ENCODE data around the gene DLAT.
"Not testable (repeated sequence)": the region's sequence is repeated elsewhere in the genome, so short reads cannot be mapped to it uniquely, and the experiment has no call there.

The DLAT gene

DNA sequence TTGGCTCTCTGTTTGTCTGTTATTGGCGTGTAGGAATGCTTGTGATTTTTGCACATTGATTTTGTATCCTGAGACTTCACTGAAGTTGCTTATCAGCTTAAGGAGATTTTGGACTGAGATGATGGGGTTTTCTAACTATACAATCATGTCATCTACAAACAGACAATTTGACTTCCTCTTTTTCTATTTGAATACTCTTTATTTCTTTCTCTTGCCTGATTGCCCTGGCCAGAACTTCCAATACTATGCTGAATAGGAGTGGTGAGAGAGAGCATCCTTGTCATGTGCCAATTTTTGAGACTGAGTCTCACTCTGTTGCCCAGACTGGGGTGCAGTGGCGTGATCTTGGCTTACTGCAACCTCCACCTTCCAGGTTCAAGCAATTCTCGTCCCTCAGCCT is 23.0 kb downstream of the DLAT start:
- H3K36me3 ChIP-seq (replicated peaks), result peaks cover 81% of the 10 kb centered on the region
- H3K4me3 ChIP-seq; DNase-seq (ENCODE audit: low spot score in 2 of 2); H3K27me3 ChIP-seq (ENCODE audit: low read depth); in situ Hi-C loops (cut with MboI; ENCODE audit: low sequenced_read_pairs); H3K4me1 ChIP-seq; H3K9me3 ChIP-seq: not testable (repeated sequence)

- in situ Hi-C loops (cut with MboI; ENCODE audit: low sequenced_read_pairs), result no loop called here
- peaks cover 80% of the 10 kb centered on the region for H3K36me3 ChIP-seq (replicated peaks)
Measured at GRCh38 chr11:112049777-112050176, 24.6 kb downstream of the DLAT start.

DNA sequence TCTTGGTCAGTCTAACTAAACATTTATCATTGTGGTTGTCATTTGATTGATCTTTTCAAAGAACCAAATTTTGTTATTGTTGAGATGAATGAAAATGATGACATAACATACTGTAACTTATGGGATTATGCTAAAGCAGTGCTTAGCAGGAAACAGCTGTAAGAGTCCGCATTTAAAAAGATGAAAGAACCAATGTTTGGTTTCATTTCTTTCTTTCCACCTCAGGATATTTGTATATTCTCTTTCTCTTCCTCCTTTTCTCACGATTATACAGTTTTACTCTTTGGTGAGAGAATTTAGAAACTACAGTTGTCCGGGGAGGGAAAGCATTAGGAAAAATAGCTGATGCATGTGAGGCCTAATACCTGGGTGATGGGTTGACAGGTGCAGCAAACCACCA is 25.5 kb downstream of the DLAT start:
- Histone ChIP-seq H3K4me1 (no peaks in the 10 kb centered on the region), H3K27me3 (ENCODE audit: low read depth) (no peaks in the 10 kb centered on the region), H3K36me3 (replicated peaks) (peaks cover 73% of the 10 kb centered on the region), H3K9me3 (no peaks in the 10 kb centered on the region), H3K4me3 (no peak overlapping the region)
- DNase-seq (ENCODE audit: low spot score in 2 of 2), result no peak
- in situ Hi-C loops (cut with MboI; ENCODE audit: low sequenced_read_pairs), result no loop called here

More at GRCh38 chr11:112049777-112050176, 24.6 kb downstream of the DLAT start:
- Histone ChIP-seq H3K4me1 (no peaks in the 10 kb centered on the region), H3K4me3 (no peak overlapping the region), H3K27me3 (ENCODE audit: low read depth) (no peaks in the 10 kb centered on the region), H3K9me3 (no peaks in the 10 kb centered on the region)
- DNase-seq (ENCODE audit: low spot score in 2 of 2), result no peak

DNA sequence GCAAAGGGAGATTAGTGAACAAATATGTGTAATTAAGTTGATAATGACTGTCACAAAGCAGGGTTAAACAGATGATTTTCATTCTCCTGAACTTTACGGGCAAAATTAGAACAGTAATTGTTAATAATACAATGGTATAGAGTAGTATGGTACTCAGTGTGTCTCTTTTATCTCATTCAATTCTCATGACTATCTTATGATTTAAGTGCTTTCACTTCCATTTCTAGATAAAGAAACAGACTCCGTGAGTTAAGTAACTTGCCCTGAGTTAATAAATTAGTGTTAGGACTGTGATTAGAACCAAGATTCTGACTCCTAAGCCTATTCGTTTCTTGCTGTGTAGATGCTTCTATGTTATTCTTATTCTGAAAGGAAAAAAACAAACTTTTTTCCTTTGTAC is 26.6 kb downstream of the DLAT start:
- DNase-seq (ENCODE audit: low spot score in 2 of 2), result no peak
- Histone ChIP-seq H3K4me3 (no peak overlapping the region), H3K27me3 (ENCODE audit: low read depth) (no peaks in the 10 kb centered on the region), H3K4me1 (no peaks in the 10 kb centered on the region), H3K36me3 (replicated peaks) (peaks cover 75% of the 10 kb centered on the region), H3K9me3 (no peaks in the 10 kb centered on the region)
- in situ Hi-C loops (cut with MboI; ENCODE audit: low sequenced_read_pairs), result no loop called here

DNA sequence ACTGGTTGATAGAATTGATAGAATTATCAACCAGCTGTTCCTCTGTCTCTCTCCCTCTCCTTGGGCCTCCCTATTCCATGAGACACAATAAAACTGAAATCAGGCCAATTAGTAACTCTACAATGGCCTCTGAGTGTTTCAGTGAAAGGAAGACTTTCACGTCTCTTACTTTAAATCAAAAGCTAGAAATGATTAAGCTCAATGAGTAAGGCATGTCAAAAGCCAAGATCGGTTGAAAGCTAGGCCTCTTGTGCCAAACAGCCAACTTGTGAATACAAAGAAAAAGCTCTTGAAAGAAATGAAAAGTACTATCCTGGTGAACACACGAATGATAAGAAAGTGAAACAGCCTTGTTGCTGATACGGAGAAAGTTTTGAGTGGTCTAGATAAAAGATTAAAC is 32.0 kb downstream of the DLAT start:
- Histone ChIP-seq H3K4me1 (no peaks in the 10 kb centered on the region), H3K9me3 (no peaks in the 10 kb centered on the region), H3K4me3 (no peak overlapping the region), H3K36me3 (replicated peaks) (peaks cover 67% of the 10 kb centered on the region), H3K27me3 (ENCODE audit: low read depth) (no peaks in the 10 kb centered on the region)
- DNase-seq (ENCODE audit: low spot score in 2 of 2), result no peak
- in situ Hi-C loops (cut with MboI; ENCODE audit: low sequenced_read_pairs), result no loop called here

GRCh38 chr11:112058103-112058502 is 32.9 kb downstream of the DLAT start:
- no peaks in the 10 kb centered on the region for H3K4me1 ChIP-seq
- peaks cover 68% of the 10 kb centered on the region for H3K36me3 ChIP-seq (replicated peaks)
- H3K4me3 ChIP-seq, result no peak overlapping the region
- no peaks in the 10 kb centered on the region for H3K27me3 ChIP-seq (ENCODE audit: low read depth)
- in situ Hi-C loops (cut with MboI; ENCODE audit: low sequenced_read_pairs), result no loop called here
- no peaks in the 10 kb centered on the region for H3K9me3 ChIP-seq
- no peak for DNase-seq (ENCODE audit: low spot score in 2 of 2)

GRCh38 chr11:112062923-112063322 is 37.7 kb downstream of the DLAT start:
- Histone ChIP-seq H3K4me3 (no peak overlapping the region), H3K9me3 (no peaks in the 10 kb centered on the region), H3K27me3 (ENCODE audit: low read depth) (no peaks in the 10 kb centered on the region), H3K36me3 (replicated peaks) (peaks cover 32% of the 10 kb centered on the region), H3K4me1 (no peaks in the 10 kb centered on the region)
- in situ Hi-C loops (cut with MboI; ENCODE audit: low sequenced_read_pairs), result no loop called here
- no peak for DNase-seq (ENCODE audit: low spot score in 2 of 2)

GRCh38 chr11:112073941-112074811 is 49.0 kb downstream of the DLAT start, which contains the start of the genes NKAPD1 and PIH1D2:
Gene NKAPD1, plus strand, starts transcription at chr11:112074299. Its CDS starts 1,276 bp downstream, at chr11:112075575.
Gene PIH1D2, minus strand, starts transcription at chr11:112074017. Its CDS starts 843 bp downstream, at chr11:112073174.
- H3K9me3 ChIP-seq, result no peaks in the 10 kb centered on the region
- in situ Hi-C loops (cut with MboI; ENCODE audit: low sequenced_read_pairs), result no loop called here
- peak within 1 kb of the TSS; percentile 93 for H3K4me3 ChIP-seq

GRCh38 chr11:112082729-112083128 is 57.5 kb downstream of the DLAT start:
- no peak for DNase-seq (ENCODE audit: low spot score in 2 of 2)
- H3K36me3 ChIP-seq (replicated peaks), result peaks cover 70% of the 10 kb centered on the region
- no peaks in the 10 kb centered on the region for H3K9me3 ChIP-seq
- no peak overlapping the region for H3K4me3 ChIP-seq
- H3K4me1 ChIP-seq, result peaks cover 8% of the 10 kb centered on the region
- no peaks in the 10 kb centered on the region for H3K27me3 ChIP-seq (ENCODE audit: low read depth)
- in situ Hi-C loops (cut with MboI; ENCODE audit: low sequenced_read_pairs), result loop anchor here (10.0 kb wide), 1 partner anchor 208 kb away; the partner anchor contains the start of genes ALG9, CFAP68 and FDXACB1

More at GRCh38 chr11:112073941-112074811, 49.0 kb downstream of the DLAT start, which contains the start of the genes NKAPD1 and PIH1D2:
- Histone ChIP-seq H3K36me3 (replicated peaks) (peaks cover 31% of the 10 kb centered on the region), H3K4me1 (peaks cover 5% of the 10 kb centered on the region; the same call in 1 of the 2 replicates), H3K27me3 (ENCODE audit: low read depth) (no peaks in the 10 kb centered on the region; the same call in 1 of the 2 replicates)
- DNase-seq (ENCODE audit: low spot score in 2 of 2), result peak; percentile 81 to 83

DNA sequence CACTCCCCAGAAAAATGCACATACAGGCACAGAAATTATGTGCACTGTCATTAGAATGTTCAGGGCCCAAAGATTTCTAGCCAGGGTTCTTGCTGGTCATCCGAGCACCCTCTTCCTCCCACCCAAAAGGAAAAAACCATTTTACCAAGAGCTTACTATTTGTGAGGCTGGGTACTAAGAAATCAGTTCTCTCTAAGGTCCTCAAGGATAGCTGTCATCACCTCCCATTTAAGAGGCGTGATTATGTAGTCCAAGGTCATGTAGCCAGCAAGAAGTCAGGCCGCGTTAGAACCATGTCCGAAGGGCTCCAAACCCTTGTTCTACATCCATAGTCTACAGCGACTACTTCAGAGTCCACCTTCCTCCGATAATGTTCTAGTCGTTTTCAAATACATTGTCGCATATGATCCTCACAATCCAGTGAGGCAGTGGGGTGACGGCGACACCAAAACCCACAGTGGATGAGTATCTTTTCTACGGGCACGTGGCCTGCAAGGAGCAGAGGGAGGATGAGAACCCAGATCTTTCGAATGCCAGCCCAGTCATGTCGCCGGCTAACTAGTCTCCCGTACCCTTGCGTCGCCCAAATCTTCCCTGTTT is 60.7 kb downstream of the DLAT start:
- in situ Hi-C loops (cut with MboI; ENCODE audit: low sequenced_read_pairs), result loop anchor here (10.0 kb wide), 1 partner anchor 211 kb away; the partner anchor contains the start of genes ALG9, CFAP68 and FDXACB1
- no peaks in the 10 kb centered on the region for H3K9me3 ChIP-seq
- no peaks in the 10 kb centered on the region for H3K27me3 ChIP-seq (ENCODE audit: low read depth)
- peaks cover 72% of the 10 kb centered on the region for H3K36me3 ChIP-seq (replicated peaks)
- DNase-seq (ENCODE audit: low spot score in 2 of 2), result peak in 1 of 2 experiments; percentile 31
- peak overlapping the region; percentile 74 for H3K4me3 ChIP-seq
- H3K4me1 ChIP-seq, result peaks cover 12% of the 10 kb centered on the region

- H3K4me1 ChIP-seq, result peaks cover 12% of the 10 kb centered on the region
- peak within 1 kb of the TSS; percentile 74 for H3K4me3 ChIP-seq
- no peaks in the 10 kb centered on the region for H3K9me3 ChIP-seq
- in situ Hi-C loops (cut with MboI; ENCODE audit: low sequenced_read_pairs), result loop anchor here (10.0 kb wide), 1 partner anchor 212 kb away; the partner anchor contains the start of genes ALG9, CFAP68 and FDXACB1
- DNase-seq (ENCODE audit: low spot score in 2 of 2), result peak; percentile 90 to 96
- peaks cover 76% of the 10 kb centered on the region for H3K36me3 ChIP-seq (replicated peaks)
- no peaks in the 10 kb centered on the region for H3K27me3 ChIP-seq (ENCODE audit: low read depth)
Measured at GRCh38 chr11:112086422-112087191, 61.4 kb downstream of the DLAT start, which contains the start of the genes SDHD and TIMM8B. Gene SDHD, plus strand, starts transcription at chr11:112086873. Its CDS starts 35 bp downstream, at chr11:112086908. Gene TIMM8B, minus strand, starts transcription at chr11:112086756. Its CDS starts 33 bp downstream, at chr11:112086723.

DNA sequence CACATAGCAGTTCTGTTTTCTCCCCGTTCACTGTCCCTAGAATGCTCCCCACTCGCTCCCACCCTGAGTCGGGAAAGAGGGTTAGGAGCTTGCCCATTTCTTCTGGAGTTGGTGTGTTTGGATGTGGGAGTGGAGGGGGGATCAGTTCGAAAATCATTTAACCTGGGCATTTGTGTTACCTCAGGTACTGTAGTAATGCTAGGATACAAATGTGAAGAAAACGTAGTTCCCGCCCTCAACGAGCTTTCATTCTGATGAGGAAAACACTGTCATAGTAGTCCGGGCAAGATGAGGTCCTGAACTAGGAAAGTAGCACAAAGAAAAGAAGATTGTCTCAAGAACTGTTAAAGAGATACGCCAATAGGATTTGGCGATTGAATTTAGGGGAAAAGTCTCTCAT is 62.0 kb downstream of the DLAT start:
- Histone ChIP-seq H3K4me3 (peak overlapping the region; percentile 74), H3K4me1 (peaks cover 12% of the 10 kb centered on the region), H3K9me3 (no peaks in the 10 kb centered on the region), H3K27me3 (ENCODE audit: low read depth) (no peaks in the 10 kb centered on the region), H3K36me3 (replicated peaks) (peaks cover 75% of the 10 kb centered on the region)
- in situ Hi-C loops (cut with MboI; ENCODE audit: low sequenced_read_pairs), result loop anchor here (10.0 kb wide), 1 partner anchor 212 kb away; the partner anchor contains the start of genes ALG9, CFAP68 and FDXACB1
- no peak for DNase-seq (ENCODE audit: low spot score in 2 of 2)

DNA sequence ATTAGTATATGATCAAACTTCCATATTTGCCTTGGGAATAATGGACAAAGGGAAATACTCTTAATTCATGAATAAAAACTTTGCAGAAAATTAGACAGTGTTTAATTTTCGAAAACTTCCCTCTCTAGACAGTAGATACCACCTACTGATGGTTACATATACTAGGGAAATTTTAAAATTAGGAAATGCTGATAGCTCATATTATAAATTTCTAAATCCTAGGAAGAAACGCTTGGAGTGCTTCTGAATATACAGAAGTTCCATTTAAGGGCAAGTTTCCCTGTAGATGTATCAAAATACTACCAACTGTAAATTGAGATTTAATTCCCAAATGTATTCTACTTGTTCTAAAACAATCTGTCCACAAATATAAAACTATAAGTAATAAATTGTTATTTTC is 70.1 kb downstream of the DLAT start:
- peaks cover 45% of the 10 kb centered on the region for H3K36me3 ChIP-seq (replicated peaks)

More for the DNA sequence above, 70.1 kb downstream of the DLAT start:
- H3K4me3 ChIP-seq; H3K27me3 ChIP-seq (ENCODE audit: low read depth); H3K4me1 ChIP-seq; H3K9me3 ChIP-seq; DNase-seq (ENCODE audit: low spot score in 2 of 2); in situ Hi-C loops (cut with MboI; ENCODE audit: low sequenced_read_pairs): not testable (repeated sequence)

All from HAP-1 (cell line).